Vagina (tissue), 2 donors: ENCODE measurements around the gene RYR2.

Experiments
- CTCF ChIP-seq, 3 experiments: fragments of 450-650 bp in 2 of 3; fragments of 200-600 bp in 1 of 3; sonication (generic) in 1 of 3; IDR thresholded peaks; one replicate each; pipeline ENCODE4 v1.5.1; 2017 to 2019; ENCODE audit warnings: antibody characterized with exemption in 3 of 3, mild to moderate bottlenecking in 2 of 3, moderate library complexity in 2 of 3
- POLR2A ChIP-seq, 2 donors: fragments of 450-650 bp; IDR thresholded peaks; one replicate each; pipeline ENCODE4 v1.6.1; 2017; ENCODE audit warnings: antibody characterized with exemption in 2 of 2, mild to moderate bottlenecking in 2 of 2, moderate library complexity in 2 of 2
- POLR2AphosphoS5 ChIP-seq, 2 donors: sonication (generic); formaldehyde crosslinking; IDR thresholded peaks; one replicate each; pipeline ENCODE4 v1.9.0; 2017; ENCODE audit warnings: antibody characterized with exemption in 2 of 2, mild to moderate bottlenecking in 2 of 2, low read depth in 1 of 2; ENCODE audit not compliant: insufficient read depth in 1 of 2

- no peak for TF ChIP-seq CTCF (IDR thresholded peaks at IDR 0.05)
- TF ChIP-seq POLR2A (IDR thresholded peaks at IDR 0.05), result no peak
- no peak for TF ChIP-seq POLR2AphosphoS5 (IDR thresholded peaks at IDR 0.05; ENCODE audit: insufficient read depth in 1 of 2, low read depth in 1 of 2)
Observed at GRCh38 chr1:237553078-237553477, 511.1 kb downstream of the RYR2 start.
